GM19035 (cell line): Measurements from ENCODE around the gene CXADR.
A peak's percentile ranks its signal among the peaks of the same experiment; 100 is the strongest.

Experiments used
- ATAC-seq: cut with Tn5 transposase; IDR thresholded peaks from one replicate; pipeline ENCODE4 v1.9.1; 2021; ENCODE audit not compliant: unreplicated experiment

The CXADR gene

DNA sequence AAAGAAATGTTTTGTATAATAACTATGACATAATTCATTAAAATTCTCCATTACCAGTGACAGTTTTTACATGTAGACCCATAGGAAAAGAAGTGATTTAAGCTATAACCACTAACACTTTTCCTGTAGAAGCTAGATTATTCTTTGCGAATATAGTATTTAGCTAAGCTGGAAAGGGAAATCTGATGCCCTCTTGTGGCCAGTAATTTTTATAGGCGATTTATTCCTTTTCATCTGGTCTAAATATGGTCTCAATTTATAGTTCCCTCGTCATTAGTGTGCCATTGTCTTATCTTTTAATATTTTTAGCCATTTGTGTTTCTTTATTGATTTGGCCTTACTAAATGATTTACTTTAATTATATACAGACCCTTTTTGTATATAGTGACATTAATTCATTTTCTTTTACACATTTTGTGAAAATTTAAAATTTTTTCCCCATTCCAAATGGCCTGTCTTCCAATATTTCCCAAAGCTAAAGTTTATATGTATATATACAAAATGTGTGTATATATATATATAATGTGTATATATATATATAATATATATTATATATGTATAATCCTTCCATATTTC is 73.1 kb downstream of the CXADR start:
- ATAC-seq = no peak

DNA sequence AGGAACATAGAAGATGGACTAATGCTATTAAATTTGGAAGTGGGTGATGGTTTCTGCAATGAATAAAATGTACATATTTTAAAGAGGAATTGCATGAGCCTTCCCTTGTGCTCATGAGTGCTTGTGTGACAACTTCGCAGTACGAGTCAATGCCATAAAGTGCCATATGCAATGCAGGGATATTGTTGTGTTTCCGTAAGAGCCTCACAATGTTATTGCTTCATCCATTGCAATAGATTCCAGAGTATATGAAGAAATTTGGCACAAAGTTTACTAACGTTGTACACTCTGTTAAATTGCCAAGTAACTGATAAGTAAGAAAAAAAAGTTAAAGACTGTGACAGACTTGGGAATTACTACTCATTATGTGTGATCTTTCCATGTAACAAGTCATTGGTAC is 77.6 kb downstream of the CXADR start:
- ATAC-seq = no peak

DNA sequence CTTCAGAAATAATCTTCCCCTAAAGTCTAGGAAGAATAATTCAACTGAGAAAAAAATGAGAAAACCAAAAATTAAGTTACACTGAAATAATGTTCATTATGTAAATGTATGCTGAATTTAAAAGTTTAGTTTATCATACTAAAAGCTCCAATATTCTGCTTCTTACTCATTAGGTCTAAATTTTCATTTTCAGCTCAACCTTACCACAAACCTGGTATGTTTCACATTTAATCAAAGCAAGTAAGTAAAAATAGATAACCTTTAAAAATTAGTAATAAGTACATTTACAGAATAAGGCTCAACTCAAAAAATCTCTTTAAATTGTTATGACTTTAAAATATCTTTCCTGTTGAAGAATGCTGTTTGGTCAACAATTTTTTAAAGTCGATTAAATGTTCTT is 84.8 kb downstream of the CXADR start:
- no peak for ATAC-seq

- peak; percentile 80 for ATAC-seq
Measured at GRCh38 chr21:17598437-17598836, 85.6 kb downstream of the CXADR start.

- ATAC-seq = no peak
Measured at GRCh38 chr21:17602874-17603273, 90.0 kb downstream of the CXADR start.

DNA sequence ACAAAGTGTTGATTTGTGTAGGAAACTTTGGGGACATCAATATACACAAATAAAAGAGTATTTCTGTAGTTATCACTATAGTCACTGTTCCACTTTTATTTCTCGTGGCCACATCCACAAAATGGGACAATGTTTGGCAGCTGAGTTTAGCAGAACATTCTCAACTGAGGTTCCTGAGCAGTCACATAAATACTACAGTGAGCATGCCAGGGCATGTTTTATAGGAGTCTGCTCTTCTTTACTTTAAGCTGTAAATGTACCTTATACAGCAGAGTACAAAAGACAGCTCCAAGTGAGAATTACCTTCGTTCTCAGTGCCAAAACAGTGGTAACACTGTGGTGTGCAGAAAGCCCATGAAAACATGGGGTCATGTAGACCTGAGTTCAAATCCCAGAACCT is 94.8 kb downstream of the CXADR start:
- ATAC-seq = no peak

- no peak for ATAC-seq
Measured at GRCh38 chr21:17609681-17610080, 96.8 kb downstream of the CXADR start.

DNA sequence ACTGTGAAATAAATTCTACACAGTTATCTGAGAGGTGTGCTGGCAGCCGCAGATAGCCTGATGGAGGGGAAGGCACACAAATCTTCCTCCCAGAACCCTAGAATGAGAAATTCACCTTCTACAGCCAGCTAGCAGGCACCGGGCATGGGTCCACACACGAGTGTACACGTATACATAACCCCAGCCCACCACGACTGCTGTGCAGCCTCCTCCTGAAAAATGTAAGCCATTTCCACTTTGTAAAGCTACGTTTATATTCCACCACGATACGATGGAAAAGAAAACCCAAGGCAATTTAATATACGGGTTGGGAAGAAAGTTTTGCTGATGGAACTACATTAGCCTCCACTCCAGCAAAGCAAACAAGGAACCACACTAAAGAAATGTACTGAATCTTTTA is 98.1 kb downstream of the CXADR start:
- no peak for ATAC-seq

DNA sequence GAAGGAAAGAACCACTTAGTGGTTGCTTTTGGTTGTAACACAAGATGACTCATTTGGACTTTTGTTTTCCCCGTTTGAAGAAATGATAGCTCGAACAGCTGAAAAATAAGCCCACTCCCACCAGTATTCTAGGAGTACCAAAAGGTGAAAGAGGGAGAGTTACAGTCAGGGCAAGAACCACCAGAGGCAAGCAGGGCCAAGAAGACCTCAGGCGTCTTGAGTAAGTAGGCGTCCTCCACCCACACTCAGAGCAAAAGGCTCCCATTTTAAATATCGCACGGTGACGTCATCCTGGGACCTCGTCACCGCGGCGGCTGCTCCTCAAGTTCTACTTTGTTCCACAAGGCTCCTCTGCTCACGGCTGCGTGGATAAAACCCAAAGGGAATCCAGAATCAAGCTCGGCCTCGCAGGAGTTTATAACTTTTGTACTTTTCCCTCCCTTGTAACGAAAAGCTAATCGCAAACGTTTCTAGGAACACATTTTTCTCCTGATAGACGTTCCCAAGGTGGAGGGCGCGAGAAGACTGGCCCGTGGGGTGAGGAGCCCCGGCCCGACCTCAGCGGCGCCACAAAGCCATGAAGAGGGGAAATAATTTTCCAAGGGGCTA is 98.7 kb downstream of the CXADR start:
- peak; percentile 63 for ATAC-seq

DNA sequence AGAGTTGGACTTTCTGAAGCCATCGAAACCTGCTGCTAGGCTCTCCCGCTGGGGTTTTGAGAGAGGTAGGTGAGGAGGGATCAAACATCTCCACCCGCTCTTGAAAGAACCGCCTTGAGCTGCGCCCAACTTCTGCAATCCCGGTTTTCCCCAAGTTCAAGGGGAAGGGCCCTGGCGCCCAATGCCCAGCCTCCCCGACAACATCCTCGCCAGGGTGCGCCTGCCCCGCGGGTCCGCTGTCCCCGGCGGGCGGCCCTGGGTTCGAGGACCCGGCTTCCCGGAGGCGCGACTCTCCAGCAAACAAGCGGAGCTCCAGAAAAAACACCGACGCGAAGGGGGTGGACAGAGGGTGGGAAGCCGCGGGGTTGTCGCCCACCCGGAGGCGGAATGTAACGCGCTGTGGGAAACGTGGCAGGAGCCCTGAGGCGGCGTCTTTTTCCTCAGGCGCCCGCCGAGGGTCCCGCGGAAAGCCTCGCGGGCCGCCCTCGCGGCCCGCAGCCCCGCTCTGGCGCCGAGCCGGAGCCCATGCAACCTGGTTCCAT is 99.3 kb downstream of the CXADR start:
- ATAC-seq = peak; percentile 14

DNA sequence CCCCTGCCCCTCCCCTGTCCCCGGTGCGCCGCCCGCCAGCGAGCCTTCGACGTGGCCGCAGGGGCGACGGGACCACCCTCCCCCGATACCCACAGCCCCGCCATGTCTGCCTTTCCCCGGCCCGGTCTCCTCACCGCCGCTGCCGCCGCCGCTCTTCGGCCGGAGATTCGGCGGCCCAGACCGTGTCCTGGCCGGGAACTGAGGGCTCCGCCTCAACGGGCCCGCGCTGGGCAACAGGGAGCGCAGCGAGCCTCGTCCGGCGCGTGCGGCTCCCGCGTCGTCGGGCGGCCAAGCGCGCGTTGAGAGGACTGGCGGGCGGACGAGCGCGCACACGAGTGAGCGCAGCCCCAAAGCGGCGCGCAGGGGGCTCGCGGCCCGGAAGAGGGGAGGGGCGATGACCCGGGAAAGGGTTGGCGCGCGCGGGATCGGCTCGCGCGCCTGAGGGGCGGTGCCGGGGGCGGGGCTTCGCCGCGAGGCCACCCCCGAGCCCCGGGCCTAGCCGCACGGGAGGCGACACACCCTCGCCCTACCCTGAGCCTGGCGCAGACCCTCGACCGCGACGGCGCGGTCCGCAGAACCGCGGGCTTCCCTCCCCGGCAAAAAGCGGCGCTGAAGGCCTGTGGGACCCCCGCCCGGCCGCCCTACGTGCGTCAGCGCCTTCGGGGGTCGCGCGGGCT is 99.9 kb downstream of the CXADR start, which contains the start of gene BTG3:
Gene BTG3 (minus strand): TSS at position 337 of the 677 bp plus-strand sequence. CDS start 3,757 bp downstream, outside the sequence.
- ATAC-seq = peak; percentile 77

DNA sequence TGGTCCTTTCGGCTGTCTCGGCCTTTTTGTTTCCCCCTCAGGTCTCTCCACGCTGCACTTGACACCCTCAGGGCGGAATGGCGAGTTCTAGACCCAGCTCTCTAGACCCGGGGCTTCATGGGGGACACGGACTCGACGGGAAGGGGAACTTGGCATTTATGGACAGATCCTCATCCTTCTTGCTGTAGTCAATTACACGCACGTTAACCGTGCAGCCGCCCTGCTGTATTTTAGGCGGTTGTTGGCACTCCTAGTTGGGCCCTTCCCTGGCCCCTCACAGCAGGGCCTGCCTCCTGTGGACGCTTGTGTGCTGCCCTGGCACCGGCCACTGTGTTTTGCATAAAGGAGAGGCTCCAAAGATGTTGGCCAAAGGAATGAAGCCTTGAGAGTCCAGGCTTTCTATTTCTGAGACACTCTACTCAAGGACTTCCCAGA is 100.4 kb downstream of the CXADR start:
- ATAC-seq = no peak

DNA sequence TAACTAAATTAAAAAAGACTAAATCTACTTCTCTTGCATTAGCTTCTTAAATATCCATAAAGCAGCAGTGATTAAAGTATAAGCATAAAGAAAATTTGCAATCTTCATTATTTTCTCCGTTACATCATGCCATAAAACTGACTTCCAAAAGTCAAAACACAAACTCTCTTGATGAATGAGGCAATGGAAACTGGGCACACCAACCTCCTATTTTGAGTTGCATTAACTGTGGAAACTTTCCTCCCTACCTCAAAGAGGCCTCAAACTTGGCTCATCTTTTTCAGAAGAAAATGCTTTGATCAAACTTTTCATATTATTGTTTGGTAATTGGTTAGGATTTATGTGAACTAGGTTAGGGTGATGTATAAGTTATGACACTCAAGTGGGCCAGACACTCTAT is 104.0 kb downstream of the CXADR start:
- no peak for ATAC-seq

GRCh38 chr21:17622018-17622417 is 109.2 kb downstream of the CXADR start:
- ATAC-seq = no peak

DNA sequence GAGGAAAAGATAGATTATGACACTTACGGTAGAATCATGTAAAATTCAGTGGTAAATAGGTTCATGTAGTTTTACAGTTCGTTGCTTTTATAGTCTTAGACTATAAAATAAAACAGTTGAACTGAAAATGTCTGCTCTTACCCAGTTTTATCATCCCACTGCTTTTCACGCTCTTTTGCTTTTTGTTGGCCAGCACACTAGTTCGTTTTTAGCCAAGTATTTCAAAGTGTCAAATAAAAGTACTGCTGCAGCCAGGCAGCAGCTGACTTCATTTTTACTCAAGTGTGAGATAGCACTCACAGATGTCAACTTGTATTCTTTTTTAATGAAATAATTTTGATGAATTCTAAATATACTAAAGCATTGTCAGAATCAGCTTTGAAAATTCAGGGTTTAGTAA is 118.4 kb downstream of the CXADR start:
- no peak for ATAC-seq

DNA sequence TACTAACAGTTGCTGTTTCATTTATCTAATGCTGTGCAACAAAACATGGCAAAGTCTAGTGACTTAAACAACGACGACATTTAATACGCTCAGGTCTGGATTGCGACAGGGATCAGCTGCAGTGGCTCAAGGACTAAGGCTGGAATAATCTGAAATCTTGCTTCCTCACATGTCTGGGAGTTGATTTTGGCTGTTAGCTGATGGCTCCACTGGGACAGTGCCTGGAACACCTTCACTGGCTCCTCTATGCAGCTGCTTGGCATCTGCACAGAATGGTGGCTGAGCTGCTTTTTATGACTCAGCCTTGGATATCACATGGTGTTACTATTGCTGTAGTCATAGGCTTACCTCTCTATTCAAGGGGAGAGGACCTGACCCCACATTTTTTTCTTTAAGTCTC is 123.9 kb downstream of the CXADR start:
- no peak for ATAC-seq

DNA sequence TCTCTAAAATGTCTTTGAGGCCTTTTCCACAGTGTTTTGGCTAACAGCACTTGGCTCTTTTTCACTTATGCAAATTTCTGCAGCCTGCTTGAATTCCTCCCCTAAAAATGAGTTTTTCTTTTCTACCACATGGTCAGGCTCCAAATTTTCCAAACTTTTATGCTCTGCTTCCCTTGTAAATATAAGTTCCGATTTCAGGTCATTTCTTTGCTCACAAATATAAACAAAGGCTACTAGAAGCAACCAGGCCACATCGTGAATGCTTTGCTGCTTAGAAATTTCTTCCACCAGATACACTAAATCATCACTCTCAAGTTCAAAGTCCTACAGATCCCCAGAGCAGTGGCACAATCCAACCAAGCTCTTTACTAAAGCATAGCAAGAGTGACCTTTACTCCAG is 128.0 kb downstream of the CXADR start:
- no peak for ATAC-seq
